Gastrocnemius medialis (tissue), 4 donors: ENCODE results near the gene SLC33A1.

Experiments used
- POLR2A ChIP-seq, 2 donors: fragments of 450-650 bp; IDR thresholded peaks; one replicate each; pipeline ENCODE4 v1.6.1; 2017; ENCODE audit warnings: antibody characterized with exemption in 2 of 2, mild to moderate bottlenecking in 2 of 2, moderate library complexity in 2 of 2
- TF ChIP-seq, protein P1 (sequence below), 5 experiments: fragments of 450-650 bp in 3 of 5; fragments of 200-600 bp in 2 of 5; sonication (generic) in 2 of 5; IDR thresholded peaks in 4 of 5; conservative IDR thresholded peaks in 1 of 5; 1 replicate in 4 of 5; 2 replicates in 1 of 5; pipeline ENCODE4 v1.5.1; 2016 to 2019; ENCODE audit warnings: antibody characterized with exemption in 5 of 5, mild to moderate bottlenecking in 3 of 5, moderate library complexity in 3 of 5

DNA sequence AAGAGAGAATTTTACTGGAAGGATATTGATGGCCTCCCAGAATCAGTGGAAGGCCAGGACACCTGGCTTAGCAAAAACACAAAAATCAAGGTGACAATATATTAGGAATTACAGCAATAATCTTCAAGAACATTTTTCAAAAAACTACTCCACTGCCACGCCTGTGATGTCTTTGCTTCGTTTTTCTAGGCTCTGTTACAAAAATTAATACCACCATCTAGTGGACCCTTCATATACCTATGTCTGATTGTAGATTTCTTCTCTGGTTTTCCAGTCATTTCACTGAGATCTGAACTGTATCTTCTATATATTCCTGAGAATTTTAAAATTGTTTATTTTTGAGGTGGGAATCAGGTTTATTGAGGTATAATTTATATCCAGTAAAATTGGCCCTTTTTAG, 5.6 kb upstream of the SLC33A1 start:
- no peak for TF ChIP-seq POLR2A (IDR thresholded peaks at IDR 0.05)
- TF ChIP-seq, protein P1, sequence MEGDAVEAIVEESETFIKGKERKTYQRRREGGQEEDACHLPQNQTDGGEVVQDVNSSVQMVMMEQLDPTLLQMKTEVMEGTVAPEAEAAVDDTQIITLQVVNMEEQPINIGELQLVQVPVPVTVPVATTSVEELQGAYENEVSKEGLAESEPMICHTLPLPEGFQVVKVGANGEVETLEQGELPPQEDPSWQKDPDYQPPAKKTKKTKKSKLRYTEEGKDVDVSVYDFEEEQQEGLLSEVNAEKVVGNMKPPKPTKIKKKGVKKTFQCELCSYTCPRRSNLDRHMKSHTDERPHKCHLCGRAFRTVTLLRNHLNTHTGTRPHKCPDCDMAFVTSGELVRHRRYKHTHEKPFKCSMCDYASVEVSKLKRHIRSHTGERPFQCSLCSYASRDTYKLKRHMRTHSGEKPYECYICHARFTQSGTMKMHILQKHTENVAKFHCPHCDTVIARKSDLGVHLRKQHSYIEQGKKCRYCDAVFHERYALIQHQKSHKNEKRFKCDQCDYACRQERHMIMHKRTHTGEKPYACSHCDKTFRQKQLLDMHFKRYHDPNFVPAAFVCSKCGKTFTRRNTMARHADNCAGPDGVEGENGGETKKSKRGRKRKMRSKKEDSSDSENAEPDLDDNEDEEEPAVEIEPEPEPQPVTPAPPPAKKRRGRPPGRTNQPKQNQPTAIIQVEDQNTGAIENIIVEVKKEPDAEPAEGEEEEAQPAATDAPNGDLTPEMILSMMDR (IDR thresholded peaks at IDR 0.05 in 4 of 5, conservative IDR thresholded peaks at IDR 0.05 in 1 of 5) = no peak
